Upper lobe of left lung (tissue), 6 donors: ENCODE data around the gene SERPINA1. TPM values are rescaled to one million over a fixed set of nuclear protein-coding genes. Genes with fewer than 3 reads are reported as not detected.

Experiments
- ATAC-seq, 2 donors: fragments of 200-7000 bp; cut with Tn5 transposase; one replicate each; pipeline ENCODE4 v1.9.1; 2022; ENCODE audit warnings: mild to moderate bottlenecking in 2 of 2, moderate library complexity in 2 of 2; ENCODE audit not compliant: low FRiP score in 2 of 2
- DNase-seq, 2 donors: peaks; one replicate each; pipeline ENCODE4 v3.0.0-alpha.2; 2019 to 2020
- H3K27ac ChIP-seq, 4 donors: fragments of 200-600 bp; sonication (generic); one replicate each; pipeline ENCODE4 v1.5.1; 2016 to 2019
- H3K27me3 ChIP-seq, 4 donors: fragments of 200-600 bp; sonication (generic); one replicate each; pipeline ENCODE4 v1.5.1; 2017 to 2019
- H3K36me3 ChIP-seq, 4 donors: fragments of 200-600 bp; sonication (generic); one replicate each; pipeline ENCODE4 v1.5.1; 2016 to 2019
- H3K4me1 ChIP-seq, 4 donors: fragments of 200-600 bp; sonication (generic); one replicate each; pipeline ENCODE4 v1.5.1; 2018 to 2019
- H3K4me3 ChIP-seq, 4 donors: fragments of 200-600 bp; sonication (generic); one replicate each; pipeline ENCODE4 v1.5.1; 2017 to 2019; ENCODE audit warnings: mild to moderate bottlenecking in 2 of 4, moderate library complexity in 1 of 4
- H3K9me3 ChIP-seq, 4 donors: fragments of 200-600 bp; sonication (generic); one replicate each; pipeline ENCODE4 v1.5.1; 2018 to 2019
- CTCF ChIP-seq, 6 experiments: fragments of 450-650 bp in 4 of 6; fragments of 200-600 bp in 2 of 6; sonication (generic) in 2 of 6; IDR thresholded peaks; one replicate each; pipeline ENCODE4 v1.5.1; 2016 to 2019; ENCODE audit warnings: antibody characterized with exemption in 6 of 6
- EP300 ChIP-seq, 4 donors: sonication (generic); formaldehyde crosslinking; IDR thresholded peaks; one replicate each; pipeline ENCODE4 v1.5.1; 2017; ENCODE audit warnings: antibody characterized with exemption in 4 of 4, control low read depth in 2 of 4
- POLR2A ChIP-seq, 4 donors: fragments of 450-650 bp; IDR thresholded peaks; one replicate each; pipeline ENCODE4 v1.5.1; 2016 to 2017; ENCODE audit warnings: antibody characterized with exemption in 4 of 4, mild to moderate bottlenecking in 2 of 4
- POLR2AphosphoS5 ChIP-seq, 2 donors: sonication (generic); formaldehyde crosslinking; IDR thresholded peaks; one replicate each; pipeline ENCODE4 v1.5.1; 2017; ENCODE audit warnings: antibody characterized with exemption in 2 of 2
- WGBS, 2 donors: methylation state at CpG; one replicate each; pipeline ENCODE4 v1.1.5; 2017 to 2018; 5-methylcytosine and 5-hydroxymethylcytosine counted together
- total RNA-seq, 6 donors: library from RNA; depleted of rRNA in 4 of 6; stranded (reverse); fragments of >200 nt in 4 of 6; gene quantifications; one replicate each; pipeline versions ENCODE4 v1.1.0 to v1.2.1, GENCODE V29; 2016 to 2021
- donor health status: DM: no; HTN: no; CAD: no; lungs with moderate emphysema.
- donor health status: DM: no; HTN: yes; CAD: no; lungs with severe emphysema.

Gene SERPINA1
- total RNA-seq, 6 donors from 2014 or later, result 205 to 1,050 (median 637) TPM

GRCh38 chr14:94329857-94330256 is 58.5 kb downstream of the SERPINA1 start:
- ATAC-seq, result no peak
- H3K27ac ChIP-seq, result no peak overlapping the region
- 89 to 93% methylated on average over 4 of the region's 4 CpGs for WGBS, 2 donors
- H3K9me3 ChIP-seq, result no peaks in the 10 kb centered on the region
- H3K4me3 ChIP-seq, result no peak overlapping the region
- H3K27me3 ChIP-seq, result no peaks in the 10 kb centered on the region
- no peak for DNase-seq
- H3K36me3 ChIP-seq, result no peaks in the 10 kb centered on the region
- TF ChIP-seq EP300 (IDR thresholded peaks at IDR 0.05) (no peak), CTCF (IDR thresholded peaks at IDR 0.05) (no peak)
- H3K4me1 ChIP-seq, result no peaks in the 10 kb centered on the region

- WGBS, 2 donors, result 80 to 85% methylated on average over 2 of the region's 2 CpGs
- H3K36me3 ChIP-seq, result no peaks in the 10 kb centered on the region
- no peaks in the 10 kb centered on the region for H3K9me3 ChIP-seq
- TF ChIP-seq POLR2A (IDR thresholded peaks at IDR 0.05) (no peak), CTCF (IDR thresholded peaks at IDR 0.05) (no peak), EP300 (IDR thresholded peaks at IDR 0.05) (no peak), POLR2AphosphoS5 (IDR thresholded peaks at IDR 0.05) (no peak)
- H3K27ac ChIP-seq, result no peak overlapping the region
- H3K4me1 ChIP-seq, result no peaks in the 10 kb centered on the region
- DNase-seq, result no peak
- H3K27me3 ChIP-seq, result no peaks in the 10 kb centered on the region
- H3K4me3 ChIP-seq, result no peak overlapping the region
- no peak for ATAC-seq
Measured at GRCh38 chr14:94328196-94328595, 60.2 kb downstream of the SERPINA1 start.

Other genes starting within 250 kb of the SERPINA1 start
- 10 to 100 TPM in 2 of 6 donors, 1 to 10 TPM in 4; 3.0 to 18.4 (median 6.3) TPM for gene PPP4R4, start 214.3 kb downstream of the SERPINA1 start, total RNA-seq
- under 1 TPM in 1 of 6 donors, not detected in 5; 0.10 TPM for gene SERPINA10, start 95.3 kb downstream of the SERPINA1 start, total RNA-seq
- under 1 TPM in 3 of 6 donors, not detected in 3; 0.46 to 0.51 (median 0.49) TPM for gene SERPINA6, start 65.3 kb downstream of the SERPINA1 start, total RNA-seq
- not detected for gene SERPINA2, start 21.9 kb downstream of the SERPINA1 start, total RNA-seq
- gene SERPINA11, start 64.2 kb upstream of the SERPINA1 start, total RNA-seq, result not detected
- under 1 TPM in 1 of 6 donors, not detected in 5; 0.14 TPM for gene SERPINA9, start 87.6 kb upstream of the SERPINA1 start, total RNA-seq
- gene SERPINA12, start 120.9 kb upstream of the SERPINA1 start, total RNA-seq, result not detected
- under 1 TPM in 1 of 6 donors, not detected in 5; 0.13 TPM for gene SERPINA4, start 172.8 kb upstream of the SERPINA1 start, total RNA-seq
- gene SERPINA5, start 192.8 kb upstream of the SERPINA1 start, total RNA-seq, result 1 to 10 TPM in 3 of 6 donors, not detected in 3; 1.2 to 2.5 (median 1.5) TPM
- 100 to 1,000 TPM in 1 of 6 donors, 10 to 100 TPM in 5; 32.5 to 111 (median 55.4) TPM for gene SERPINA3, start 223.8 kb upstream of the SERPINA1 start, total RNA-seq